GM23338 (cell line): Measurements from ENCODE around the gene GSG1L. TPM values are rescaled to one million over a fixed set of nuclear protein-coding genes. Genes with fewer than 3 reads are reported as not detected.

Experiments
- ATAC-seq: fragments of 200-7000 bp; cut with Tn5 transposase; 3 replicates; pipeline ENCODE4 v1.9.1; 2020
- DNase-seq: peaks from one replicate; pipeline ENCODE4 v3.0.0-alpha.2; 2015; ENCODE audit warnings: low spot score
- H2AFZ ChIP-seq: fragments of 200-600 bp; sonication (generic); 2 replicates; pipeline ENCODE4 v1.8.0; 2016; ENCODE audit warnings: antibody characterized with exemption, mild to moderate bottlenecking, moderate library complexity
- H3F3A ChIP-seq: fragments of 200-600 bp; sonication (generic); replicated peaks from 2 replicates; pipeline ENCODE4 v1.8.0; 2017; ENCODE audit warnings: antibody characterized with exemption, mixed run types, low read depth
- H3K27ac ChIP-seq: fragments of 200-600 bp; sonication (generic); 2 replicates; pipeline ENCODE4 v1.6.1; 2016; ENCODE audit warnings: low read depth
- H3K27me3 ChIP-seq: fragments of 200-600 bp; sonication (generic); 2 replicates; pipeline ENCODE4 v1.8.0; 2016; ENCODE audit warnings: mild to moderate bottlenecking, mixed run types, moderate library complexity; ENCODE audit not compliant: insufficient read depth
- H3K36me3 ChIP-seq: fragments of 200-600 bp; sonication (generic); 2 replicates; pipeline ENCODE4 v1.8.0; 2016; ENCODE audit warnings: mild to moderate bottlenecking; ENCODE audit not compliant: insufficient read depth
- H3K4me1 ChIP-seq: fragments of 200-600 bp; sonication (generic); 2 replicates; pipeline ENCODE4 v1.8.0; 2016; ENCODE audit warnings: mild to moderate bottlenecking, moderate library complexity; ENCODE audit not compliant: insufficient read depth
- H3K4me2 ChIP-seq: fragments of 200-600 bp; sonication (generic); 2 replicates; pipeline ENCODE4 v1.7.1; 2017; ENCODE audit warnings: mixed run types
- H3K4me3 ChIP-seq: fragments of 200-600 bp; sonication (generic); 2 replicates; pipeline ENCODE4 v1.6.1; 2016; ENCODE audit warnings: mixed run types
- H3K79me2 ChIP-seq: fragments of 200-600 bp; sonication (generic); replicated peaks from 2 replicates; pipeline ENCODE4 v1.8.0; 2017; ENCODE audit warnings: mild to moderate bottlenecking; ENCODE audit not compliant: insufficient read depth
- H3K9me2 ChIP-seq: fragments of 200-600 bp; sonication (generic); 2 replicates; pipeline ENCODE4 v1.8.0; 2017; ENCODE audit not compliant: insufficient read depth
- H4K20me1 ChIP-seq: fragments of 200-600 bp; sonication (generic); replicated peaks from 2 replicates; pipeline ENCODE4 v1.8.0; 2017; ENCODE audit warnings: mild to moderate bottlenecking; ENCODE audit not compliant: insufficient read depth
- H3K27ac Mint-ChIP-seq: 2 replicates; pipeline ENCODE4 v1.8.0; 2020; ENCODE audit warnings: inconsistent platforms, mild to moderate bottlenecking, moderate library complexity, mixed read lengths
- H3K27me3 Mint-ChIP-seq: 3 replicates; pipeline ENCODE4 v1.8.0; 2022; ENCODE audit warnings: low read depth, mild to moderate bottlenecking, moderate library complexity, mixed read lengths, inconsistent platforms; ENCODE audit not compliant: insufficient read depth, poor library complexity
- H3K36me3 Mint-ChIP-seq: 3 replicates; pipeline ENCODE4 v1.8.0; 2021; ENCODE audit warnings: low read depth, mild to moderate bottlenecking, inconsistent platforms, moderate library complexity, mixed read lengths
- H3K4me1 Mint-ChIP-seq: 3 replicates; pipeline ENCODE4 v1.8.0; 2020; ENCODE audit warnings: mild to moderate bottlenecking, inconsistent platforms, mixed read lengths
- H3K4me3 Mint-ChIP-seq: 3 replicates; pipeline ENCODE4 v1.8.0; 2021; ENCODE audit warnings: moderate library complexity, mild to moderate bottlenecking, inconsistent platforms, mixed read lengths
- H3K9me3 Mint-ChIP-seq: 3 replicates; pipeline ENCODE4 v1.8.0; 2020; ENCODE audit warnings: moderate library complexity, mild to moderate bottlenecking, inconsistent platforms, mixed read lengths
- CREB1 ChIP-seq: fragments of 250-450 bp; sonication (Bioruptor Pico); IDR thresholded peaks from 2 replicates; pipeline ENCODE4 v1.5.0; 2020; ENCODE audit warnings: low read depth, mild to moderate bottlenecking, moderate library complexity
- EZH2 ChIP-seq: fragments of 200-600 bp; sonication (generic); IDR thresholded peaks from one replicate; pipeline ENCODE4 v1.8.0; 2017; ENCODE audit warnings: antibody characterized with exemption, mild to moderate bottlenecking, low read depth; ENCODE audit not compliant: unreplicated experiment
- EZH2phosphoT487 ChIP-seq: fragments of 200-600 bp; sonication (generic); IDR thresholded peaks from one replicate; pipeline ENCODE4 v1.8.1; 2018; ENCODE audit warnings: antibody characterized with exemption; ENCODE audit not compliant: unreplicated experiment
- JUNB ChIP-seq: IDR thresholded peaks from one replicate; pipeline ENCODE4 v1.6.1; 2016; ENCODE audit warnings: antibody characterized with exemption; ENCODE audit not compliant: unreplicated experiment
- NANOG ChIP-seq: IDR thresholded peaks from 2 replicates; pipeline ENCODE4 v1.6.1; 2016; ENCODE audit warnings: antibody characterized with exemption, borderline replicate concordance
- POLR2AphosphoS5 ChIP-seq: IDR thresholded peaks from 2 replicates; pipeline ENCODE4 v1.6.1; 2016; ENCODE audit warnings: antibody characterized with exemption, low read depth
- STAT1 ChIP-seq: IDR thresholded peaks from one replicate; pipeline ENCODE4 v1.6.1; 2016; ENCODE audit warnings: antibody characterized with exemption; ENCODE audit not compliant: unreplicated experiment
- ZNF114 ChIP-seq: fragments of 250-450 bp; sonication (Bioruptor Pico); IDR thresholded peaks from 2 replicates; pipeline ENCODE4 v1.5.0; 2020; ENCODE audit warnings: mild to moderate bottlenecking, moderate library complexity
- ZNF331 ChIP-seq: fragments of 250-450 bp; sonication (Bioruptor Pico); IDR thresholded peaks from 2 replicates; pipeline ENCODE4 v1.5.0; 2020; ENCODE audit warnings: low read depth, mild to moderate bottlenecking, moderate library complexity
- polyA plus RNA-seq: library from polyadenylated mRNA; unstranded; fragments of >200 nt; fragmentation: Nextera tagmentation; extraction: Ambion mirVana; gene quantifications from 2 replicates; pipeline ENCODE4 v1.2.1, GENCODE V29; 2016
- total RNA-seq: library from RNA; depleted of rRNA; stranded (reverse); fragments of >200 nt; shearing (Covaris generic); gene quantifications from 2 replicates; pipeline ENCODE4 v1.2.3, GENCODE V29; 2014
- TF ChIP-seq, protein P1 (sequence below), 2 experiments: fragments of 200-600 bp in 1 of 2; sonication (generic) in 1 of 2; conservative IDR thresholded peaks; 2 replicates each; pipeline versions ENCODE4 v1.5.1 to v1.6.1; 2016 to 2017; ENCODE audit warnings: antibody characterized with exemption in 2 of 2, low read depth in 2 of 2, mild to moderate bottlenecking in 2 of 2, moderate library complexity in 1 of 2
- TF ChIP-seq, protein P2 (sequence below): fragments of 250-450 bp; sonication (Bioruptor Pico); IDR thresholded peaks from 2 replicates; pipeline ENCODE4 v1.5.0; 2020; ENCODE audit warnings: mild to moderate bottlenecking, moderate library complexity

GSG1L gene
- total and polyA plus RNA-seq, 2 experiments from 2014 or later = 0.36 to 0.63 TPM

DNA sequence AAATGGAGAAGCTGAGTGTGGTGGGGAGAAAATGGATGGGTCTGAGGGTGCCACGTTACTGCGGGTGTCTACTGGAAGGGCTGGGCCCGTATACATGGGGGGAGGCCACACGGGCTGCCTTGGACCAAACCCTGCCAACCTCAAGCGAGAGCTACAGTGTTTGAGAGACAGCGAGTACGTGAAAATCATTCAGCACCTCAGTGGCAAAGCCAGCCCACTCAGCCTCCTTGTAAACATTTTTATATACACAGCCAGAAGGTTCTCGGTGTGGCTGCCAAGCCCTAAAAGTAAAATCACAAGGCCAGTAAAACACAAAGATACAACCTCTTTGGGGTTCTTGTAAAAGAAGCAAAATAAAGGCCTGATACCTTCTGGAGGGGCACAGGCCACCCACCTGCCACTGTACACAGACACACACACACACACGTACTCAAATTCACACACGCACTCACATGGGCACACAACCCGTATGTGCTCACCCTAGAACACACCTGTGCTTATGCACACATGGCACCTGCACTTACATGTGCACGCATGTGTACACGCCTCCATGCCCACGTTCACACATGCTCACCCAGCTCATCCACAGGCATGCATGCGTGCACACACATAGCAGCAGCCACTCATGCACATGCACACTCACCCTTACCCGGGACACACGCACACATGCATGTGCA is 102.8 kb downstream of the GSG1L start:
- no peak for DNase-seq
- H3K4me3 ChIP-seq = no peak overlapping the region
- H3K4me2 ChIP-seq = no peak overlapping the region
- H3K36me3 ChIP-seq = no peaks in the 10 kb centered on the region
- no peaks in the 10 kb centered on the region for H3F3A ChIP-seq
- Mint-ChIP-seq H3K36me3 (no peaks in the 10 kb centered on the region), H3K27ac (no peak overlapping the region), H3K27me3 (peaks cover 10% of the 10 kb centered on the region), H3K4me1 (no peaks in the 10 kb centered on the region), H3K4me3 (no peak overlapping the region), H3K9me3 (peaks cover 8% of the 10 kb centered on the region)
- ATAC-seq = no peak
- no peaks in the 10 kb centered on the region for H3K4me1 ChIP-seq
- no peak overlapping the region for H2AFZ ChIP-seq
- no peaks in the 10 kb centered on the region for H3K9me2 ChIP-seq
- no peaks in the 10 kb centered on the region for H4K20me1 ChIP-seq
- TF ChIP-seq STAT1 = no peak
- TF ChIP-seq, protein P1, sequence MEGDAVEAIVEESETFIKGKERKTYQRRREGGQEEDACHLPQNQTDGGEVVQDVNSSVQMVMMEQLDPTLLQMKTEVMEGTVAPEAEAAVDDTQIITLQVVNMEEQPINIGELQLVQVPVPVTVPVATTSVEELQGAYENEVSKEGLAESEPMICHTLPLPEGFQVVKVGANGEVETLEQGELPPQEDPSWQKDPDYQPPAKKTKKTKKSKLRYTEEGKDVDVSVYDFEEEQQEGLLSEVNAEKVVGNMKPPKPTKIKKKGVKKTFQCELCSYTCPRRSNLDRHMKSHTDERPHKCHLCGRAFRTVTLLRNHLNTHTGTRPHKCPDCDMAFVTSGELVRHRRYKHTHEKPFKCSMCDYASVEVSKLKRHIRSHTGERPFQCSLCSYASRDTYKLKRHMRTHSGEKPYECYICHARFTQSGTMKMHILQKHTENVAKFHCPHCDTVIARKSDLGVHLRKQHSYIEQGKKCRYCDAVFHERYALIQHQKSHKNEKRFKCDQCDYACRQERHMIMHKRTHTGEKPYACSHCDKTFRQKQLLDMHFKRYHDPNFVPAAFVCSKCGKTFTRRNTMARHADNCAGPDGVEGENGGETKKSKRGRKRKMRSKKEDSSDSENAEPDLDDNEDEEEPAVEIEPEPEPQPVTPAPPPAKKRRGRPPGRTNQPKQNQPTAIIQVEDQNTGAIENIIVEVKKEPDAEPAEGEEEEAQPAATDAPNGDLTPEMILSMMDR (conservative IDR thresholded peaks at IDR 0.05; ENCODE audit: low read depth in 2 of 2) = no peak
- no peak overlapping the region for H3K27ac ChIP-seq
- no peaks in the 10 kb centered on the region for H3K27me3 ChIP-seq
- H3K79me2 ChIP-seq = no peaks in the 10 kb centered on the region

DNA sequence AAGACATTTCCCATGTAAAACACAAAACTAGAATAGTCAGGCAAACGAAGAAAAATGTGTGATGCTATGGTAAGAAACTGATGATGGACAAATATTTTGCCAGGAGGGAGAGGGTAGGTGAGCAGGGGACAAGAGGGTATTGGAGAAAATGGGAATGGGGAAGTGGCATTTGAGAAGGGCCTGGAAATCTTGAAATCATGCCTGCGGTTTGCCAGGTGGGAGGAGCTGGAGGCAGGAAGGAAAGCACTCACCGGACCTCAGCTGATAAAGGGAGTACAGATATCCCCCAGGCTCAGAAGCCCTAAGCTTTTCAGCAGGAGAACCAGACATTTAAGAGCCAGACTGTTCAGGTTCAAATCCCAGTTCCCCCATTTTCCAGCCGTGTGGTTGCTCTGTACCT is 103.6 kb downstream of the GSG1L start:
- Mint-ChIP-seq H3K4me1 (no peaks in the 10 kb centered on the region), H3K9me3 (peaks cover 15% of the 10 kb centered on the region)
- no peak for ATAC-seq
- TF ChIP-seq ZNF114 (CRISPR knock-in tag) (no peak), EZH2 (no peak), EZH2phosphoT487 (no peak), NANOG (no peak), STAT1 (no peak), CREB1 (CRISPR knock-in tag) (no peak), POLR2AphosphoS5 (no peak), ZNF331 (CRISPR knock-in tag) (no peak), JUNB (no peak)
- TF ChIP-seq, protein P1 (conservative IDR thresholded peaks at IDR 0.05; ENCODE audit: low read depth in 2 of 2) = no peak
- TF ChIP-seq, protein P2, sequence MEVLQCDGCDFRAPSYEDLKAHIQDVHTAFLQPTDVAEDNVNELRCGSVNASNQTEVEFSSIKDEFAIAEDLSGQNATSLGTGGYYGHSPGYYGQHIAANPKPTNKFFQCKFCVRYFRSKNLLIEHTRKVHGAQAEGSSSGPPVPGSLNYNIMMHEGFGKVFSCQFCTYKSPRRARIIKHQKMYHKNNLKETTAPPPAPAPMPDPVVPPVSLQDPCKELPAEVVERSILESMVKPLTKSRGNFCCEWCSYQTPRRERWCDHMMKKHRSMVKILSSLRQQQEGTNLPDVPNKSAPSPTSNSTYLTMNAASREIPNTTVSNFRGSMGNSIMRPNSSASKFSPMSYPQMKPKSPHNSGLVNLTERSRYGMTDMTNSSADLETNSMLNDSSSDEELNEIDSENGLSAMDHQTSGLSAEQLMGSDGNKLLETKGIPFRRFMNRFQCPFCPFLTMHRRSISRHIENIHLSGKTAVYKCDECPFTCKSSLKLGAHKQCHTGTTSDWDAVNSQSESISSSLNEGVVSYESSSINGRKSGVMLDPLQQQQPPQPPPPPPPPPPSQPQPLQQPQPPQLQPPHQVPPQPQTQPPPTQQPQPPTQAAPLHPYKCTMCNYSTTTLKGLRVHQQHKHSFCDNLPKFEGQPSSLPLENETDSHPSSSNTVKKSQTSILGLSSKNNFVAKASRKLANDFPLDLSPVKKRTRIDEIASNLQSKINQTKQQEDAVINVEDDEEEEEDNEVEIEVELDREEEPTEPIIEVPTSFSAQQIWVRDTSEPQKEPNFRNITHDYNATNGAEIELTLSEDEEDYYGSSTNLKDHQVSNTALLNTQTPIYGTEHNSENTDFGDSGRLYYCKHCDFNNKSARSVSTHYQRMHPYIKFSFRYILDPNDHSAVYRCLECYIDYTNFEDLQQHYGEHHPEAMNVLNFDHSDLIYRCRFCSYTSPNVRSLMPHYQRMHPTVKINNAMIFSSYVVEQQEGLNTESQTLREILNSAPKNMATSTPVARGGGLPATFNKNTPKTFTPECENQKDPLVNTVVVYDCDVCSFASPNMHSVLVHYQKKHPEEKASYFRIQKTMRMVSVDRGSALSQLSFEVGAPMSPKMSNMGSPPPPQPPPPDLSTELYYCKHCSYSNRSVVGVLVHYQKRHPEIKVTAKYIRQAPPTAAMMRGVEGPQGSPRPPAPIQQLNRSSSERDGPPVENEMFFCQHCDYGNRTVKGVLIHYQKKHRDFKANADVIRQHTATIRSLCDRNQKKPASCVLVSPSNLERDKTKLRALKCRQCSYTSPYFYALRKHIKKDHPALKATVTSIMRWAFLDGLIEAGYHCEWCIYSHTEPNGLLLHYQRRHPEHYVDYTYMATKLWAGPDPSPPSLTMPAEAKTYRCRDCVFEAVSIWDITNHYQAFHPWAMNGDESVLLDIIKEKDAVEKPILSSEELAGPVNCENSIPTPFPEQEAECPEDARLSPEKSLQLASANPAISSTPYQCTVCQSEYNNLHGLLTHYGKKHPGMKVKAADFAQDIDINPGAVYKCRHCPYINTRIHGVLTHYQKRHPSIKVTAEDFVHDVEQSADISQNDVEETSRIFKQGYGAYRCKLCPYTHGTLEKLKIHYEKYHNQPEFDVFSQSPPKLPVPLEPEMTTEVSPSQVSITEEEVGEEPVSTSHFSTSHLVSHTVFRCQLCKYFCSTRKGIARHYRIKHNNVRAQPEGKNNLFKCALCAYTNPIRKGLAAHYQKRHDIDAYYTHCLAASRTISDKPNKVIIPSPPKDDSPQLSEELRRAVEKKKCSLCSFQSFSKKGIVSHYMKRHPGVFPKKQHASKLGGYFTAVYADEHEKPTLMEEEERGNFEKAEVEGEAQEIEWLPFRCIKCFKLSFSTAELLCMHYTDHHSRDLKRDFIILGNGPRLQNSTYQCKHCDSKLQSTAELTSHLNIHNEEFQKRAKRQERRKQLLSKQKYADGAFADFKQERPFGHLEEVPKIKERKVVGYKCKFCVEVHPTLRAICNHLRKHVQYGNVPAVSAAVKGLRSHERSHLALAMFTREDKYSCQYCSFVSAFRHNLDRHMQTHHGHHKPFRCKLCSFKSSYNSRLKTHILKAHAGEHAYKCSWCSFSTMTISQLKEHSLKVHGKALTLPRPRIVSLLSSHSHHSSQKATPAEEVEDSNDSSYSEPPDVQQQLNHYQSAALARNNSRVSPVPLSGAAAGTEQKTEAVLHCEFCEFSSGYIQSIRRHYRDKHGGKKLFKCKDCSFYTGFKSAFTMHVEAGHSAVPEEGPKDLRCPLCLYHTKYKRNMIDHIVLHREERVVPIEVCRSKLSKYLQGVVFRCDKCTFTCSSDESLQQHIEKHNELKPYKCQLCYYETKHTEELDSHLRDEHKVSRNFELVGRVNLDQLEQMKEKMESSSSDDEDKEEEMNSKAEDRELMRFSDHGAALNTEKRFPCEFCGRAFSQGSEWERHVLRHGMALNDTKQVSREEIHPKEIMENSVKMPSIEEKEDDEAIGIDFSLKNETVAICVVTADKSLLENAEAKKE (CRISPR knock-in tag) = no peak

More for the DNA sequence above, 103.6 kb downstream of the GSG1L start:
- Histone ChIP-seq H3K4me3 (no peak overlapping the region), H3K27me3 (no peaks in the 10 kb centered on the region), H3K9me2 (no peaks in the 10 kb centered on the region), H2AFZ (no peak overlapping the region), H3K36me3 (no peaks in the 10 kb centered on the region), H3K79me2 (no peaks in the 10 kb centered on the region), H3K4me2 (no peak overlapping the region), H3K27ac (no peak overlapping the region), H4K20me1 (no peaks in the 10 kb centered on the region), H3K4me1 (no peaks in the 10 kb centered on the region), H3F3A (no peaks in the 10 kb centered on the region)
- Mint-ChIP-seq H3K27ac (no peak overlapping the region), H3K4me3 (no peak overlapping the region), H3K27me3 (peaks cover 10% of the 10 kb centered on the region), H3K36me3 (no peaks in the 10 kb centered on the region)
- no peak for DNase-seq
